Measurements from ENCODE around the gene MYH15.
A peak's percentile ranks its signal among the peaks of the same experiment; 100 is the strongest.

Gene MYH15

DNA sequence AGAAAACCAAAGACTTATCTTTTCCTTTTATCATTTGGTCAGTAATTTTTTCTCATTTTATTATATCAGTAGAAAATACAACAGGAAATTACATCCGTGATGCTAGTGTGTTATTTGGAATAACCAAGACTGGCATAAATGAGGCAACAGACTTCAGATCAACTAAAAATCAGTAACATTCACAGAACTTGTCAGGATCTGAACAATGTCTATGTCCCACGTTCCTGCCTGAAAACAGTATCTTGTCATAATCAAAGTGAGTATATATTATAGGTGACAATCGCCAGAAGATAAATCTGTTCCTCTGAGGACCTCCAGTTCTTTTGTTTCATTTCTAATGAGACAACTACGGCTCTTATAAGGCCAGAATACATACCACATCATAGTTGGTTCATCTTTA, 41.8 kb downstream of the MYH15 start:
- DNase-seq: no peak

DNA sequence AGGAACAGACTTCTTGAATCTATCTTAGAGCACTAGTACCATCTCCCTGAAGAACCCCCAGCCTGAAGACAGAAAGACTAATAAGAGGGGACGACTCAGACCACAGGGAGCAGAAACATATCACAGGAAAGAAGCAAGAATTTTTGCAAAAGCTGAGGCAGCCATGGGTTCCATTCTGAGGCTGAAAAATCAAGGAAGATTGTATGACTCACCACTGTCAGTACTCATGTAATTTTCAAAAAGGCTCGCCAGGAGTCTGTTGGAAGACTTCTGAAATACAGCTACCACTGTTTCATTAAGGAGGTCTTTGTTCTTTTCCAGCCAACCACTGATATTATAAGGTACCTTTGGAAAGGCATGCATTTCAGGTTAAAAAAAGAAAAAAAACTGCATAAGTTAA, 47.5 kb downstream of the MYH15 start:
- DNase-seq: no peak

DNA sequence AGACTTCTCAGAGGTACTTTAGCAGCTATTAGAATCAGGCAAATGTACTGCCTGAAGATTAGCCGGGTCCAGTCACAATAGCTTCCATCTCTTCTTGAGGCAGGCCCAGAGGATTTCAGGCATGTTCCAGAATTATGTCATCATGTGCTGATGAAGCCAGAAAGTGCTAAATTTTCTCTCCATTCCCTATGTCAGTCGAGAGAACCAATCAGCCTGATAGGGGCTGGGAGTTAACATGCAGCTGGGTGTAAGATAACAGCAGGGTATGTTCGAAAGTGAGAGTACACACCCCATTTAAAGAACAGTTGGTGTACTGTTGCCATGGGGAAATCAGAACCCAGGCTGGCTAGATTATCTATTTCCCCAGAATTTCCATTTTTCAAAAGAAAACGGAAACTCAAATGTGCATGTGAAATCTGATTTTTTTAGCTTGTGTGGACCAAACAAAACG, 48.7 kb downstream of the MYH15 start:
- DNase-seq: no peak

DNA sequence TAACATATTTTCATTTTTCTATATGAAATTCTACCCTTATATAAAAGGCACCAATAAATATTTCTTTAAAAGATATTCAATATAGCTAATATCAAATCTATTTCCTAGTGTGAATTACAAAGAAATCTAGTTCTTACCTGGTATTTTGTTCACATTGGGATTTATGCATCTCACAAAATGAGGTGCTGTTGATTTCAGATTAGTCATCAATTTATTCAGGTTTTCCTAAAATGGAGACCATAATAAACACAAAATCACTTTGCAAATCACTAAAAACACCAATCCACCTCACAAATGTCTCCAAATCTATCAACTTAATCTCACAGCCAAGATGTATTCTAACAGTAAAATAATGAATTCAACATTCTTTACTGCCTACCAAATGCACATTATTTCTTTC, 51.2 kb downstream of the MYH15 start:
- no peak for DNase-seq

DNA sequence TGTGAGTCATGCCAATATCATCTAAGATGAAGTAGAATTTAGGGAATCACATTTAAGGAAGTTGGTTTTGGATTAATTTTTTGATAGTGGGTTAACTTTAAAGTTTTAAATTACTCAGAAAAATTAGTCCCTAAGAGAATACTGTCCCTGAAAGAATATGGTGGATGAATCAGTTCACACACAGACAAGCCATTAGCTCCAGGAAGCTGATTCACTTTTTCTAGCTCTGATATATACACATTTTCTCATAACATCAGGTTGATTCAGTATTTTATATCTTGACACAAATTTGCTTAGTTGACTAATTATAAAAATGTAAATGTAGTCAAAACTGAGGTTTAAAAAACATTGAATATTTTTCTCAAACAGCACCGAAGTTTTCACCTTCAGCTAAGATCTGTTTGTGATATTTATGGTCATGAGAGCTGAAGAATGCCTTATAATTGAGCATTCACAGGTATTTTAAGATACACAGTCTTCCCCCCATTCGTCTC, 55.1 kb downstream of the MYH15 start:
- DNase-seq: no peak

DNA sequence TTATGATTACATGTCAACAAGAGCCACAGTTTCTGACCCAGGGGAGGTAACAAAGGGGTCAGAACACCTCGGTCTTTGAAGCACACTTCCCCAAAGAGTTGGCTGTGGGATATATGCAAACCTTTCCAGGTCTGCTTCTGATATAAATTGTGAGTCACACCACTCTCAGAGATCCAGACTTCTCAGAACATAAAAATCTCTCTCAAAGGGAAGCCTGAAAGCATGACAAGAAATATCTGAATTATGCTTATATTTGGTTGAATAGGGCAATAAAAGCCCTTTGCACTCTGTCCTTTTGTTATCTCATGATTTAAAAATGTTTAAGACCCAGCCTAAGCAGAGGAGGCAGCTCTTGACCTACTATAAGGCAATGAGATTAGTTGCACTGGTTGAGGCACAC, 56.8 kb downstream of the MYH15 start:
- no peak for DNase-seq

GRCh38 chr3:108450444-108450843, 60.0 kb downstream of the MYH15 start:
- no peak for DNase-seq

GRCh38 chr3:108448593-108448992, 61.8 kb downstream of the MYH15 start:
- DNase-seq: no peak

DNA sequence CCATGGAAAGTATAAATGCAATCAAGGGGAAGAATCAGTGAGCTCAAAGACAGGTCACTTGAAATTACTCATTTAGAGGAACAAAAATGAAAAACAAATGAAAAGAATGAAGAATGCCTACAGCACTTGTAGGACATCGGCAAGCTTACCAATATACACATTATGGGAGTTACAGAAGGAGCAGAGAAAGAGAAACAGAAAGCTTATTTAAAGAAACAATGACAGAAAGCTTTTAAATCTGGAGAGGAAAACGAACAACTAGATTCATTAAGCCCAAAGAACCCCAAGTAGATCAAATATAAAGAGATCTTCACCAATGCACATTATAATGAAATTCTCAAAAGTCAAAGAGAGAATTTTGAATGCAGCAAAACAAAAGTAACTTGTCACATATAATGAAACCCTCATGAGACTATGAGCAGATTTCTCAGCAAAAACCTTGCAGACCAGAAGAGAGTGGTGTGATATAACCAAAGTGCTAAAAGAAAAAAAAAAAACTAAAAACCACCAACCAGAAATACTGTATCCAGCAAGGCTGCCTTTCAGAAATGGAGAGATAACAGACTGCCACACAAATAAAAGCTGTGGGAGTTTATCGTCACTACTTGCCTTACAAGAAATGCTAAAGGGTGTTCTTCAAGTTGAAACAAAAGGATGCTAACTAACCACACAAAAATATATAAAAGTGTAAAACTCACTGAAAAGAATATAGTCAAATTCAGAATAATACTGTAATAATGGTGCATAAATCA, 63.1 kb downstream of the MYH15 start:
- DNase-seq: no peak

GRCh38 chr3:108442281-108442680, 68.1 kb downstream of the MYH15 start:
- DNase-seq: no peak

GRCh38 chr3:108441518-108441917, 68.9 kb downstream of the MYH15 start:
- no peak for DNase-seq

DNA sequence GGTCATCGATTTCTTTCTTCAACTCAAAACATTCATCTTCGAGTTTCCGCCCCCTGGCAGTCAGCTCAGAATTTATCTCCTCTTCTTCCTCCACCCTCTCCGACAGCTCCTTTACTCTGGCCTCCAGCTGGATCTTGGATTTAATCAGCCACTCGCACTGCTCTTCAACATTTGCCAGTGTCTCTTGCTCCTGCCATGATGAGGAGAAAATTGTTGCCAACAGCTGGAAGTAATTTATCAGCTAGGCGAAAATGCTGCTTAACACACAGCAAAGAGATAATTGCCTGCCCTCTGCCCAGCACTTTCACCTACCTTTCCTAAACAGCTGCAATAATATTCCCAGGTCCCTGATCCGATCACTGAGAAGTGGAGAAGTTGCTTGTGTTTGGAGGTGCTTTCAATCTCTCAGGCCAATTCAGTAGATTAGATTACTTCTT, 69.3 kb downstream of the MYH15 start:
- DNase-seq: no peak

DNA sequence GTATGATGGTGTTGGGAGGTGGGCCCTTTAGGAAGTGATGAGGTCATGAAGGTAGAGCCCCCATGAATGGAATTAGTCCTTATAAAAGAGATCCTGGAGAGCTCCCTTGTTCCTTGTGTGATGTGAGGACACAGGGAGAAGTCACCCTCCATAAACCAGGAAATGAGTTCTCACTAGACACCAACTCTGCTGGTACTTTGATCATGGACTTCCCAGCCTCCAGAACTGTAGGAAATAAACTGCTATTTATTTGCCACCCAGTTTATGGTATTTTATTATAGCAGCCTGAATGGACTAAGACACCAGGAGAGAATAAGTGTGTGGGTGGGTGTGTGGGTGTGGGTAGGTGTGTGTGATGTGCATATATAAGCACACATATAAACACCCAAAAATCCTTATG, 71.9 kb downstream of the MYH15 start:
- DNase-seq: no peak

GRCh38 chr3:108437439-108437838, 73.0 kb downstream of the MYH15 start:
- peak; percentile 86 for DNase-seq

DNA sequence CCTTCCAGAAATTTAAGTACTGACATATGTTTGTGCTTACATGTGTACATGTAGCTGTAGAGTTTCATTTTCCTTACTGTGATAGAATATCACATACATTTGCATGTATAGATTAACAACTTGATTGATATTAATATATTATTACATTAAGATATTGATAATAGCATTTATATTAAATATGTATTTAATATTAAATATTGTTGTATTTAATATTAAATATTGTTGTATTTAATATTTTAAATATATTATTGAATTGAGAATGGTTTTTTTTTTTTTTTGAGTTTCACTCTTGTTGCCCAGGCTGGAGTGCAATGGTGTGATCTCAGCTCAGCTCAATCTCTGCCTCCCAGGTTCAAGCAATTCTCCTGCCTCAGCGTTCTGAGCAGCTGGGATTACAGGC, 76.5 kb downstream of the MYH15 start:
- DNase-seq: no peak

GRCh38 chr3:108432431-108432830, 78.0 kb downstream of the MYH15 start:
- no peak for DNase-seq

GRCh38 chr3:108430540-108430939, 79.9 kb downstream of the MYH15 start:
- DNase-seq: no peak

DNA sequence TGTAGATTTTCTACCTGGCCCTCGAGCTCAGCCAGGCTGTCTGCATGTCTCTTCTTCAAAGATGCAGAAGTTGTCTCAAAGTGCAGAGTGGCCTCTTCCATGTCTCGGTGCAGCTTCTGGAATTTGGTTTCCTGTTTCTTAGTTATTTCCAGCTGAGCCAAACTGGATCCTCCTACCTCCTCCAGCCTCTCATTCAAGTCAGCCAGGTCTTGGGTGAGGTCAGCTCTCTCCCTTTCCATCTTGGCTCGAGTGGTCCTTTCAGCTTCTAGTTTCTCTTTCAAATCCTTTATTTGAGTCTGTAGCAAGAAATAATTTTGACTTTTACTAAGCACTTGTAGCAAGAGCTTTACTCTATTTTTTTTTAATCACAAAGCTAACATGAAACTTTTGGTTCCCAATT, 81.8 kb downstream of the MYH15 start:
- DNase-seq: no peak

DNA sequence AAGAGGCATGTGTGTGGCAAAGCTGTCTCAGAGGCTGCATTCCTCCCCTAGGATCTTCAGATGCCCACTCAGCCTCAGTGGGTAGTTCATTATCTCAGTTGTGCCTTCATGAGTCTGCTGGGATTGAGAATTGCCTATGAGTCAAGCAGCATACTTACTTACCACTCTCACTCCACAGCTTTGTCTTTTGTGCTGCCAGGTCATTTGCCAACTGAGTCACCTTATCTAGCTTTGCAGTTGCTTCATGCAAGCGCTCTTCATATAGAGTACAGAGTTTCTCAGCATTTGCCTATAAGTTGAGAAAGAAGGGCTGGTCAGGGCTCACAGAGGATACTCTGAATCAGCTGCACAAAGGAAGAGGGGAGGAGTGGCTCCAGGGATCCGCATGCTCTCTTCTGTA, 89.5 kb downstream of the MYH15 start:
- no peak for DNase-seq

GRCh38 chr3:108416111-108416869, 94.1 kb downstream of the MYH15 start:
- DNase-seq: no peak

DNA sequence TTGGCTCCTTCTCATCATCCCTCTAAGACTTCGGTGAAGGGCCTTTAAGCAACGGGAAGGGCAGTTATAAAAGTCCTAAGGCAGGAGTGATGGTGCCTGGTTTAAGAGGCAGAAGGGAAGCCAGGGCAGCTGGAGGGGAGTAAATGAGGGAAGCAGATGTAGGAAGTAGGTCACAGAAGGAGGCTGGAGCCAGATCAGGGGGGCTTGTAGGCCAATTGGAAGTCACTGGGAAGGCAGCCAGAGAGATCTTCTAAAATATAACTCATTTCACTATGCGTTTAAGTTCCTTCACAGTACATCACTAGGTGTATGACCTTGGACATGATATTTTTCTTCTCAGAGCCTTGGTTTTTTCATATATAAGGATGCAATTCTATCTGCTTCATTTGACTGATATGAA, 94.7 kb downstream of the MYH15 start:
- no peak for DNase-seq

DNA sequence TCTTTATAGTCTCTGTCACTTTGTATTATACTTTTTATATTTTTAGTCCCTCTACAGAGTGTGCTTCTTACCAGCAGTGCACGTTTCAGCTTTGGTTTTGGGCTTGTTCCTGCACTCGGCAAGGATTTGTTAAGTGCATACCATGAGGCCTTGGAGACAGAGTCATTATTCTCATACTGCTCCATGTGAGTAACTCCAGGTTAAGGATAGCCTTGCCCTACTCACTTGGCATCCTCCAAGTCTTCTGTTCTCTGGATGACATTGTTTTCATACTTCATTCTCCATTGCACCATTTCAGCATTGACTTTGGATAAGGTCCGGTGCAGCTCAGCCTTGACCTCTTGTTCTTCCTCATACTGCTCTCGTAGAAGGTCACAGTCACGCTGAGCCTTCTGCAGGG, 96.4 kb downstream of the MYH15 start:
- DNase-seq: no peak

- DNase-seq: no peak
Measured at GRCh38 chr3:108412121-108412750, 98.2 kb downstream of the MYH15 start.

GRCh38 chr3:108410531-108410984, 99.8 kb downstream of the MYH15 start:
- no peak for DNase-seq
